Activated CD8-positive, alpha-beta T cell treated with anti-CD3 and anti-CD28 coated beads for 36 hours (primary cell): ENCODE measurements around the gene GRHL1. TPM values are rescaled to one million over a fixed set of nuclear protein-coding genes. Genes with fewer than 3 reads are reported as not detected.

Experiments used
- ATAC-seq: fragments of 200-7000 bp; cut with Tn5 transposase; one replicate; pipeline ENCODE4 v1.10.0; 2021; ENCODE audit warnings: mild to moderate bottlenecking, moderate library complexity
- CTCF ChIA-PET: fragments of 350-600 bp; sonication (Branson Sonifier 250); formaldehyde crosslinking; loops from one replicate; lab custom pipeline; 2021; ENCODE audit warnings: antibody characterized with exemption; lab: Charles Lee
- POLR2A ChIA-PET: fragments of 350-600 bp; sonication (Branson Sonifier 250); formaldehyde crosslinking; loops from one replicate; lab custom pipeline; 2021; ENCODE audit warnings: antibody characterized with exemption; lab: Charles Lee
- DNase-seq: peaks from one replicate; pipeline ENCODE4 v3.0.0-alpha.2; 2020
- H3K27ac Mint-ChIP-seq: one replicate; pipeline ENCODE4 v1.8.0; 2021; ENCODE audit warnings: mild to moderate bottlenecking, mixed read lengths
- H3K27me3 Mint-ChIP-seq: one replicate; pipeline ENCODE4 v1.8.0; 2021; ENCODE audit warnings: mixed read lengths
- H3K36me3 Mint-ChIP-seq: one replicate; pipeline ENCODE4 v1.8.0; 2021; ENCODE audit warnings: low read depth, mixed read lengths
- H3K4me1 Mint-ChIP-seq: one replicate; pipeline ENCODE4 v1.8.0; 2021; ENCODE audit warnings: low read depth, mixed read lengths
- H3K4me3 Mint-ChIP-seq: one replicate; pipeline ENCODE4 v1.8.0; 2021; ENCODE audit warnings: mild to moderate bottlenecking, moderate library complexity, mixed read lengths
- H3K9me3 Mint-ChIP-seq: one replicate; pipeline ENCODE4 v1.8.0; 2021; ENCODE audit warnings: mixed read lengths
- intact Hi-C: fragments of 100-400 bp; cut with micrococcal nuclease; formaldehyde crosslinking; loops from one replicate; pipeline ENCODE4 v1.10.0; 2022
- total RNA-seq, 2 experiments: library from RNA; stranded (reverse); gene quantifications; one replicate each; pipeline ENCODE4 v1.2.3, GENCODE V29; 2021
- TF ChIP-seq, protein P1 (sequence below): fragments of 200-600 bp; IDR thresholded peaks from one replicate; pipeline ENCODE4 v1.8.0; 2022; ENCODE audit warnings: antibody characterized with exemption, mild to moderate bottlenecking

Gene GRHL1
- total RNA-seq, 2 experiments from 2014 or later = 0.20 to 0.25 TPM

DNA sequence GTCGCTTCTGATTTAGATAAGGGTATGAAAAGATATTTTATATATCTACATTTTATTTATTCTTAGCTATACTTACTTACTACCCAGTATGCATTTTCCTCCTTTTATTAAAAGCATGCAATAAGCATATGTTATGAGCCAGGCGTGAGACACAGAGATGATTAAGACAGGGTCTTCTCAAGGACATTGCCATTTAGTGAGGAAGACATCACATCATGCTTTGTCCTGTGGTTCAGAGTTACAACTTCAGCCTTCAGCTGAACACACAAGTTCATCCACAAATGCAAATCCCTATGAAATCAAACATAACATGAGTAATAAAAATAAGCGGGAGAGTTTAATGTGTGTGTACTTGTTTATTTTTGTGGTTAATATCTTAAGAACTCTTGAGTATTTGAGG is 30.2 kb downstream of the GRHL1 start:
- Mint-ChIP-seq H3K27me3 (peaks cover 18% of the 10 kb centered on the region), H3K27ac (no peak overlapping the region), H3K9me3 (no peaks in the 10 kb centered on the region), H3K4me1 (peaks cover 22% of the 10 kb centered on the region), H3K36me3 (no peaks in the 10 kb centered on the region), H3K4me3 (no peak overlapping the region)
- TF ChIP-seq, protein P1, sequence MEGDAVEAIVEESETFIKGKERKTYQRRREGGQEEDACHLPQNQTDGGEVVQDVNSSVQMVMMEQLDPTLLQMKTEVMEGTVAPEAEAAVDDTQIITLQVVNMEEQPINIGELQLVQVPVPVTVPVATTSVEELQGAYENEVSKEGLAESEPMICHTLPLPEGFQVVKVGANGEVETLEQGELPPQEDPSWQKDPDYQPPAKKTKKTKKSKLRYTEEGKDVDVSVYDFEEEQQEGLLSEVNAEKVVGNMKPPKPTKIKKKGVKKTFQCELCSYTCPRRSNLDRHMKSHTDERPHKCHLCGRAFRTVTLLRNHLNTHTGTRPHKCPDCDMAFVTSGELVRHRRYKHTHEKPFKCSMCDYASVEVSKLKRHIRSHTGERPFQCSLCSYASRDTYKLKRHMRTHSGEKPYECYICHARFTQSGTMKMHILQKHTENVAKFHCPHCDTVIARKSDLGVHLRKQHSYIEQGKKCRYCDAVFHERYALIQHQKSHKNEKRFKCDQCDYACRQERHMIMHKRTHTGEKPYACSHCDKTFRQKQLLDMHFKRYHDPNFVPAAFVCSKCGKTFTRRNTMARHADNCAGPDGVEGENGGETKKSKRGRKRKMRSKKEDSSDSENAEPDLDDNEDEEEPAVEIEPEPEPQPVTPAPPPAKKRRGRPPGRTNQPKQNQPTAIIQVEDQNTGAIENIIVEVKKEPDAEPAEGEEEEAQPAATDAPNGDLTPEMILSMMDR = no peak
- ChIA-PET POLR2A (interaction anchor here (0.7 kb wide), 1 partner anchor 10 kb away, joined by 3 read pairs; no protein-coding TSS in a partner anchor), CTCF (interaction anchor here (1.1 to 7.5 kb wide), 4 partner anchors 14 to 168 kb away, joined by 3 to 127 read pairs (median 36); no protein-coding TSS in a partner anchor)
- no peak for ATAC-seq
- DNase-seq = no peak
- intact Hi-C loops = no loop called here

- H3K9me3 Mint-ChIP-seq = no peaks in the 10 kb centered on the region
- CTCF ChIA-PET = interaction anchor here (0.9 to 7.5 kb wide), 6 partner anchors 12 to 426 kb away, joined by 3 to 127 read pairs (median 22); no protein-coding TSS in a partner anchor
Observed at GRCh38 chr2:9982248-9982647, 30.8 kb downstream of the GRHL1 start.

GRCh38 chr2:9982891-9983290 is 31.4 kb downstream of the GRHL1 start:
- H3K27me3 Mint-ChIP-seq = peaks cover 16% of the 10 kb centered on the region
- CTCF ChIA-PET = interaction anchor here (0.8 to 7.5 kb wide), 12 partner anchors 12 to 452 kb away, joined by 3 to 127 read pairs (median 10); no protein-coding TSS in a partner anchor
- intact Hi-C loops = no loop called here
- H3K36me3 Mint-ChIP-seq = no peaks in the 10 kb centered on the region
- no peak overlapping the region for H3K4me3 Mint-ChIP-seq
- no peak overlapping the region for H3K27ac Mint-ChIP-seq
- TF ChIP-seq, protein P1 = no peak
- peaks cover 17% of the 10 kb centered on the region for H3K4me1 Mint-ChIP-seq
- DNase-seq (no peak), ATAC-seq (no peak)
- POLR2A ChIA-PET = interaction anchor here (0.9 to 1.7 kb wide), 2 partner anchors 61 to 64 kb away, joined by 3 to 6 read pairs; partner anchors contain the start of gene KLF11
- H3K9me3 Mint-ChIP-seq = no peaks in the 10 kb centered on the region

More at GRCh38 chr2:9982248-9982647, 30.8 kb downstream of the GRHL1 start:
- Mint-ChIP-seq H3K27ac (no peak overlapping the region), H3K4me1 (peaks cover 17% of the 10 kb centered on the region), H3K36me3 (no peaks in the 10 kb centered on the region), H3K27me3 (peaks cover 16% of the 10 kb centered on the region), H3K4me3 (no peak overlapping the region)
- DNase-seq (no peak), ATAC-seq (no peak)
- TF ChIP-seq, protein P1 = no peak
- intact Hi-C loops = no loop called here
- POLR2A ChIA-PET = no interaction called here

GRCh38 chr2:9983401-9984216 is 32.1 kb downstream of the GRHL1 start:
- Mint-ChIP-seq H3K36me3 (no peaks in the 10 kb centered on the region), H3K9me3 (no peaks in the 10 kb centered on the region), H3K4me1 (peaks cover 12% of the 10 kb centered on the region), H3K27ac (no peak overlapping the region), H3K4me3 (no peak overlapping the region), H3K27me3 (peaks cover 12% of the 10 kb centered on the region)
- ChIA-PET POLR2A (interaction anchor here (0.9 to 1.7 kb wide), 4 partner anchors 9 to 64 kb away, joined by 3 to 6 read pairs (median 4); partner anchors contain the start of gene KLF11), CTCF (interaction anchor here (0.6 to 7.5 kb wide), 59 partner anchors 9 to 1183 kb away, joined by 3 to 127 read pairs (median 5); no protein-coding TSS in a partner anchor)
- DNase-seq = no peak
- intact Hi-C loops = loop anchor here (1.0 kb wide), 1 partner anchor 65 kb away; no protein-coding TSS in a partner anchor
- TF ChIP-seq, protein P1 = no peak
- no peak for ATAC-seq
